GM23338 (cell line): ENCODE measurements around the gene ST8SIA2. TPM values are rescaled to one million over a fixed set of nuclear protein-coding genes. Genes with fewer than 3 reads are reported as not detected.

Source experiments
- ATAC-seq: fragments of 200-7000 bp; cut with Tn5 transposase; 3 replicates; pipeline ENCODE4 v1.9.1; 2020
- DNase-seq: peaks from one replicate; pipeline ENCODE4 v3.0.0-alpha.2; 2015; ENCODE audit warnings: low spot score
- H2AFZ ChIP-seq: fragments of 200-600 bp; sonication (generic); 2 replicates; pipeline ENCODE4 v1.8.0; 2016; ENCODE audit warnings: antibody characterized with exemption, mild to moderate bottlenecking, moderate library complexity
- H3F3A ChIP-seq: fragments of 200-600 bp; sonication (generic); replicated peaks from 2 replicates; pipeline ENCODE4 v1.8.0; 2017; ENCODE audit warnings: antibody characterized with exemption, mixed run types, low read depth
- H3K27ac ChIP-seq: fragments of 200-600 bp; sonication (generic); 2 replicates; pipeline ENCODE4 v1.6.1; 2016; ENCODE audit warnings: low read depth
- H3K27me3 ChIP-seq: fragments of 200-600 bp; sonication (generic); 2 replicates; pipeline ENCODE4 v1.8.0; 2016; ENCODE audit warnings: mild to moderate bottlenecking, mixed run types, moderate library complexity; ENCODE audit not compliant: insufficient read depth
- H3K36me3 ChIP-seq: fragments of 200-600 bp; sonication (generic); 2 replicates; pipeline ENCODE4 v1.8.0; 2016; ENCODE audit warnings: mild to moderate bottlenecking; ENCODE audit not compliant: insufficient read depth
- H3K4me1 ChIP-seq: fragments of 200-600 bp; sonication (generic); 2 replicates; pipeline ENCODE4 v1.8.0; 2016; ENCODE audit warnings: mild to moderate bottlenecking, moderate library complexity; ENCODE audit not compliant: insufficient read depth
- H3K4me2 ChIP-seq: fragments of 200-600 bp; sonication (generic); 2 replicates; pipeline ENCODE4 v1.7.1; 2017; ENCODE audit warnings: mixed run types
- H3K4me3 ChIP-seq: fragments of 200-600 bp; sonication (generic); 2 replicates; pipeline ENCODE4 v1.6.1; 2016; ENCODE audit warnings: mixed run types
- H3K79me2 ChIP-seq: fragments of 200-600 bp; sonication (generic); replicated peaks from 2 replicates; pipeline ENCODE4 v1.8.0; 2017; ENCODE audit warnings: mild to moderate bottlenecking; ENCODE audit not compliant: insufficient read depth
- H3K9me2 ChIP-seq: fragments of 200-600 bp; sonication (generic); 2 replicates; pipeline ENCODE4 v1.8.0; 2017; ENCODE audit not compliant: insufficient read depth
- H4K20me1 ChIP-seq: fragments of 200-600 bp; sonication (generic); replicated peaks from 2 replicates; pipeline ENCODE4 v1.8.0; 2017; ENCODE audit warnings: mild to moderate bottlenecking; ENCODE audit not compliant: insufficient read depth
- H3K27ac Mint-ChIP-seq: 2 replicates; pipeline ENCODE4 v1.8.0; 2020; ENCODE audit warnings: inconsistent platforms, mild to moderate bottlenecking, moderate library complexity, mixed read lengths
- H3K27me3 Mint-ChIP-seq: 3 replicates; pipeline ENCODE4 v1.8.0; 2022; ENCODE audit warnings: low read depth, mild to moderate bottlenecking, moderate library complexity, mixed read lengths, inconsistent platforms; ENCODE audit not compliant: insufficient read depth, poor library complexity
- H3K36me3 Mint-ChIP-seq: 3 replicates; pipeline ENCODE4 v1.8.0; 2021; ENCODE audit warnings: low read depth, mild to moderate bottlenecking, inconsistent platforms, moderate library complexity, mixed read lengths
- H3K4me1 Mint-ChIP-seq: 3 replicates; pipeline ENCODE4 v1.8.0; 2020; ENCODE audit warnings: mild to moderate bottlenecking, inconsistent platforms, mixed read lengths
- H3K4me3 Mint-ChIP-seq: 3 replicates; pipeline ENCODE4 v1.8.0; 2021; ENCODE audit warnings: moderate library complexity, mild to moderate bottlenecking, inconsistent platforms, mixed read lengths
- H3K9me3 Mint-ChIP-seq: 3 replicates; pipeline ENCODE4 v1.8.0; 2020; ENCODE audit warnings: moderate library complexity, mild to moderate bottlenecking, inconsistent platforms, mixed read lengths
- CREB1 ChIP-seq: fragments of 250-450 bp; sonication (Bioruptor Pico); IDR thresholded peaks from 2 replicates; pipeline ENCODE4 v1.5.0; 2020; ENCODE audit warnings: low read depth, mild to moderate bottlenecking, moderate library complexity
- EZH2 ChIP-seq: fragments of 200-600 bp; sonication (generic); IDR thresholded peaks from one replicate; pipeline ENCODE4 v1.8.0; 2017; ENCODE audit warnings: antibody characterized with exemption, mild to moderate bottlenecking, low read depth; ENCODE audit not compliant: unreplicated experiment
- EZH2phosphoT487 ChIP-seq: fragments of 200-600 bp; sonication (generic); IDR thresholded peaks from one replicate; pipeline ENCODE4 v1.8.1; 2018; ENCODE audit warnings: antibody characterized with exemption; ENCODE audit not compliant: unreplicated experiment
- JUNB ChIP-seq: IDR thresholded peaks from one replicate; pipeline ENCODE4 v1.6.1; 2016; ENCODE audit warnings: antibody characterized with exemption; ENCODE audit not compliant: unreplicated experiment
- NANOG ChIP-seq: IDR thresholded peaks from 2 replicates; pipeline ENCODE4 v1.6.1; 2016; ENCODE audit warnings: antibody characterized with exemption, borderline replicate concordance
- POLR2AphosphoS5 ChIP-seq: IDR thresholded peaks from 2 replicates; pipeline ENCODE4 v1.6.1; 2016; ENCODE audit warnings: antibody characterized with exemption, low read depth
- ZNF114 ChIP-seq: fragments of 250-450 bp; sonication (Bioruptor Pico); IDR thresholded peaks from 2 replicates; pipeline ENCODE4 v1.5.0; 2020; ENCODE audit warnings: mild to moderate bottlenecking, moderate library complexity
- ZNF331 ChIP-seq: fragments of 250-450 bp; sonication (Bioruptor Pico); IDR thresholded peaks from 2 replicates; pipeline ENCODE4 v1.5.0; 2020; ENCODE audit warnings: low read depth, mild to moderate bottlenecking, moderate library complexity
- polyA plus RNA-seq: library from polyadenylated mRNA; unstranded; fragments of >200 nt; fragmentation: Nextera tagmentation; extraction: Ambion mirVana; gene quantifications from 2 replicates; pipeline ENCODE4 v1.2.1, GENCODE V29; 2016
- total RNA-seq: library from RNA; depleted of rRNA; stranded (reverse); fragments of >200 nt; shearing (Covaris generic); gene quantifications from 2 replicates; pipeline ENCODE4 v1.2.3, GENCODE V29; 2014
- TF ChIP-seq, protein P1 (sequence below), 2 experiments: fragments of 200-600 bp in 1 of 2; sonication (generic) in 1 of 2; conservative IDR thresholded peaks; 2 replicates each; pipeline versions ENCODE4 v1.5.1 to v1.6.1; 2016 to 2017; ENCODE audit warnings: antibody characterized with exemption in 2 of 2, low read depth in 2 of 2, mild to moderate bottlenecking in 2 of 2, moderate library complexity in 1 of 2
- TF ChIP-seq, protein P2 (sequence below): IDR thresholded peaks from one replicate; pipeline ENCODE4 v1.6.1; 2018; ENCODE audit warnings: antibody characterized with exemption; ENCODE audit not compliant: unreplicated experiment
- TF ChIP-seq, protein P3 (sequence below): IDR thresholded peaks from 2 replicates; pipeline ENCODE4 v1.6.1; 2016; ENCODE audit warnings: antibody characterized with exemption

Gene ST8SIA2
- total and polyA plus RNA-seq, 2 experiments from 2014 or later, result 0.66 to 1.2 TPM

DNA sequence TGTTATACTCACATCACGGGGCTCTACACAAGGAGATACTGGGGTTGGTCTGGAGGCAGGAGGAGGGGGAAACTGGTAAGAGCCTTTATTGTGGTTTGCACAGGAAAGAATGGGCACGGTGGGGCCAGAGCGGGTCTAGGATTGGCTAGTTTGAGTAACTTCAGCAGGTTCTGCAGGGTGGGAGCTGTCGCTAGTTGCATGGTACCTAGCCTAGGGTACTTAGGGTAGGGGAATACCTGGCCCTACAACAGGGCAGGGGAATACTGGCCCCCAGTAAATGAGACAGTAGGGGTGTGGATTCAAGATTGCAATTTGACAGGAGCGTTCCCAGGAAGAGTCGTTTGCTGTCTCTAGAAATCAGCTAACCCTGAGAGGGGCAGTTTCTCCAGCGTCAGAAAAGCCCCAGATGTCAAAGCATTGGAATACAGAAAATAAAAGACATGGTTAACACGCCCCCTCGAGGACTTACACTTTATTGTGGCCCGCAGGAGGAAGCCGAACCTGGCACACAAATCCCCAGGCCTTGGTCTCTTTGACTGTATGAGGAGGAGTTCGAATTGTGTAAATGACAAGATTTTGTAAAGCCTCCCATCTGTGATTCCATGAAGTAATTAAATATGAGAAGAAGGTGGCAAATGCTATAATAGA, 32.0 kb downstream of the ST8SIA2 start:
- Mint-ChIP-seq H3K36me3 (no peaks in the 10 kb centered on the region), H3K4me3 (no peak overlapping the region), H3K27ac (peak overlapping the region; percentile 7; the same call in 1 of the 2 replicates), H3K4me1 (peaks cover 27% of the 10 kb centered on the region), H3K9me3 (no peaks in the 10 kb centered on the region), H3K27me3 (peaks cover 2% of the 10 kb centered on the region)
- Histone ChIP-seq H3F3A (no peaks in the 10 kb centered on the region), H3K27me3 (no peaks in the 10 kb centered on the region), H3K4me2 (no peak overlapping the region), H3K27ac (no peak overlapping the region), H3K36me3 (no peaks in the 10 kb centered on the region), H2AFZ (no peak overlapping the region), H3K9me2 (peaks cover 10% of the 10 kb centered on the region; the same call in 1 of the 2 replicates), H4K20me1 (no peaks in the 10 kb centered on the region), H3K79me2 (no peaks in the 10 kb centered on the region), H3K4me3 (no peak overlapping the region), H3K4me1 (peaks cover 16% of the 10 kb centered on the region)
- TF ChIP-seq, protein P1, sequence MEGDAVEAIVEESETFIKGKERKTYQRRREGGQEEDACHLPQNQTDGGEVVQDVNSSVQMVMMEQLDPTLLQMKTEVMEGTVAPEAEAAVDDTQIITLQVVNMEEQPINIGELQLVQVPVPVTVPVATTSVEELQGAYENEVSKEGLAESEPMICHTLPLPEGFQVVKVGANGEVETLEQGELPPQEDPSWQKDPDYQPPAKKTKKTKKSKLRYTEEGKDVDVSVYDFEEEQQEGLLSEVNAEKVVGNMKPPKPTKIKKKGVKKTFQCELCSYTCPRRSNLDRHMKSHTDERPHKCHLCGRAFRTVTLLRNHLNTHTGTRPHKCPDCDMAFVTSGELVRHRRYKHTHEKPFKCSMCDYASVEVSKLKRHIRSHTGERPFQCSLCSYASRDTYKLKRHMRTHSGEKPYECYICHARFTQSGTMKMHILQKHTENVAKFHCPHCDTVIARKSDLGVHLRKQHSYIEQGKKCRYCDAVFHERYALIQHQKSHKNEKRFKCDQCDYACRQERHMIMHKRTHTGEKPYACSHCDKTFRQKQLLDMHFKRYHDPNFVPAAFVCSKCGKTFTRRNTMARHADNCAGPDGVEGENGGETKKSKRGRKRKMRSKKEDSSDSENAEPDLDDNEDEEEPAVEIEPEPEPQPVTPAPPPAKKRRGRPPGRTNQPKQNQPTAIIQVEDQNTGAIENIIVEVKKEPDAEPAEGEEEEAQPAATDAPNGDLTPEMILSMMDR (conservative IDR thresholded peaks at IDR 0.05; ENCODE audit: low read depth in 2 of 2), result peak; percentile 49 to 60
- no peak for TF ChIP-seq ZNF114 (CRISPR knock-in tag)
- DNase-seq (peak; percentile 71), ATAC-seq (peak; percentile 76)

DNA sequence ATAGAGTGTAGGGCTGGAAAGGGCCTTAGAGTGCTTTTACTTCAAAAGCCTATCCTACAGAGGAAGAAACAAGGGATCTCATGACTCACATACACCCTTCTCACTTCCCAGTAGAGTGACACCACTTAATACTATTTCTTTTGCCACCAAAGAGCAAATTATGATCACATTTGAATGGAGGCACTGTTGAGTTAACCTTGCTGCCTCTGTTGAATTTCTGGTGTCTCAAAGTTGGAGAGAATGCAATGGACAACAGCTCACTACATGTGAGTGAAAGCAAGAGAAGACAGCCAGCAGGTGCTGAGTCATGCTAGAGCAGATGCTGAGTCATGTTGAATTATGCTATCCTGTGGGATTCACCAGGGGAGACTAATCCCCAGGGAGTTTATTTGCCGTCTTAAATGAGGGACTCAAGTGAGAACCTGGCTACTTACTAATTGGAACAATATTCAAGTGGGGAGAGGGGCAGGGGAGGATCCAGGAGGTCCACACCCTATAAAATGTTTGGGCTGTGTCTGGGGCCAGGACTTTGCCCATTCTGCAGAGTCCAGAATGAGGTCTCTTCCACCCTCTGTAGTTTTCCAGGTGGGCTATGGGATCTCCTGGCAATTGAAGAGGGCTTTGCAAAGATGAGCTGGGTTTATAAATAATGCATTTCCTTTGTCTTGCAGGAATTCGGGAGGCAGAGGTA, 35.8 kb downstream of the ST8SIA2 start:
- H3K4me3 Mint-ChIP-seq, result no peak overlapping the region
- H3K4me1 Mint-ChIP-seq, result peaks cover 29% of the 10 kb centered on the region
- H3K27me3 ChIP-seq, result no peaks in the 10 kb centered on the region
- H3K4me1 ChIP-seq, result peaks cover 16% of the 10 kb centered on the region
- H4K20me1 ChIP-seq, result no peaks in the 10 kb centered on the region
- H3F3A ChIP-seq, result no peaks in the 10 kb centered on the region
- H2AFZ ChIP-seq, result no peak overlapping the region
- H3K27me3 Mint-ChIP-seq, result peaks cover 2% of the 10 kb centered on the region
- peak overlapping the region; percentile 9 for H3K4me2 ChIP-seq
- DNase-seq, result peak; percentile 61
- peaks cover 5% of the 10 kb centered on the region; the same call in 1 of the 2 replicates for H3K9me2 ChIP-seq
- peak overlapping the region; percentile 91 for H3K27ac Mint-ChIP-seq
- no peak overlapping the region for H3K27ac ChIP-seq
- no peak overlapping the region for H3K4me3 ChIP-seq
- H3K36me3 Mint-ChIP-seq, result no peaks in the 10 kb centered on the region
- H3K9me3 Mint-ChIP-seq, result no peaks in the 10 kb centered on the region
- no peaks in the 10 kb centered on the region for H3K36me3 ChIP-seq
- peak; percentile 42; the same call in 2 of the 3 replicates for ATAC-seq
- H3K79me2 ChIP-seq, result no peaks in the 10 kb centered on the region
- TF ChIP-seq POLR2AphosphoS5 (no peak), EZH2phosphoT487 (no peak), CREB1 (CRISPR knock-in tag) (no peak), EZH2 (no peak), JUNB (no peak), ZNF331 (CRISPR knock-in tag) (no peak), NANOG (no peak)
- TF ChIP-seq, protein P2, sequence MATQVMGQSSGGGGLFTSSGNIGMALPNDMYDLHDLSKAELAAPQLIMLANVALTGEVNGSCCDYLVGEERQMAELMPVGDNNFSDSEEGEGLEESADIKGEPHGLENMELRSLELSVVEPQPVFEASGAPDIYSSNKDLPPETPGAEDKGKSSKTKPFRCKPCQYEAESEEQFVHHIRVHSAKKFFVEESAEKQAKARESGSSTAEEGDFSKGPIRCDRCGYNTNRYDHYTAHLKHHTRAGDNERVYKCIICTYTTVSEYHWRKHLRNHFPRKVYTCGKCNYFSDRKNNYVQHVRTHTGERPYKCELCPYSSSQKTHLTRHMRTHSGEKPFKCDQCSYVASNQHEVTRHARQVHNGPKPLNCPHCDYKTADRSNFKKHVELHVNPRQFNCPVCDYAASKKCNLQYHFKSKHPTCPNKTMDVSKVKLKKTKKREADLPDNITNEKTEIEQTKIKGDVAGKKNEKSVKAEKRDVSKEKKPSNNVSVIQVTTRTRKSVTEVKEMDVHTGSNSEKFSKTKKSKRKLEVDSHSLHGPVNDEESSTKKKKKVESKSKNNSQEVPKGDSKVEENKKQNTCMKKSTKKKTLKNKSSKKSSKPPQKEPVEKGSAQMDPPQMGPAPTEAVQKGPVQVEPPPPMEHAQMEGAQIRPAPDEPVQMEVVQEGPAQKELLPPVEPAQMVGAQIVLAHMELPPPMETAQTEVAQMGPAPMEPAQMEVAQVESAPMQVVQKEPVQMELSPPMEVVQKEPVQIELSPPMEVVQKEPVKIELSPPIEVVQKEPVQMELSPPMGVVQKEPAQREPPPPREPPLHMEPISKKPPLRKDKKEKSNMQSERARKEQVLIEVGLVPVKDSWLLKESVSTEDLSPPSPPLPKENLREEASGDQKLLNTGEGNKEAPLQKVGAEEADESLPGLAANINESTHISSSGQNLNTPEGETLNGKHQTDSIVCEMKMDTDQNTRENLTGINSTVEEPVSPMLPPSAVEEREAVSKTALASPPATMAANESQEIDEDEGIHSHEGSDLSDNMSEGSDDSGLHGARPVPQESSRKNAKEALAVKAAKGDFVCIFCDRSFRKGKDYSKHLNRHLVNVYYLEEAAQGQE, result no peak
- TF ChIP-seq, protein P1 (conservative IDR thresholded peaks at IDR 0.05; ENCODE audit: low read depth in 2 of 2), result no peak
- TF ChIP-seq, protein P3, sequence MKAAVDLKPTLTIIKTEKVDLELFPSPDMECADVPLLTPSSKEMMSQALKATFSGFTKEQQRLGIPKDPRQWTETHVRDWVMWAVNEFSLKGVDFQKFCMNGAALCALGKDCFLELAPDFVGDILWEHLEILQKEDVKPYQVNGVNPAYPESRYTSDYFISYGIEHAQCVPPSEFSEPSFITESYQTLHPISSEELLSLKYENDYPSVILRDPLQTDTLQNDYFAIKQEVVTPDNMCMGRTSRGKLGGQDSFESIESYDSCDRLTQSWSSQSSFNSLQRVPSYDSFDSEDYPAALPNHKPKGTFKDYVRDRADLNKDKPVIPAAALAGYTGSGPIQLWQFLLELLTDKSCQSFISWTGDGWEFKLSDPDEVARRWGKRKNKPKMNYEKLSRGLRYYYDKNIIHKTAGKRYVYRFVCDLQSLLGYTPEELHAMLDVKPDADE, result no peak
